ENCODE measurements around the gene FAF1. TPM values are rescaled to one million over a fixed set of nuclear protein-coding genes. Genes with fewer than 3 reads are reported as not detected.
A peak's percentile ranks its signal among the peaks of the same experiment; 100 is the strongest.

FAF1 gene
- total and polyA plus RNA-seq, 9 of the 15 experiments (the other 6 are each of a cell fraction or from before 2014, with no cell fraction given): 48.7 to 225 (median 118) TPM

GRCh38 chr1:50667710-50668356 is 292.2 kb downstream of the FAF1 start:
- ATAC-seq: no peak
- ChIA-PET POLR2A (interaction anchor here (0.6 to 1.2 kb wide), 3 partner anchors 59 to 677 kb away, joined by 3 to 4 read pairs (median 3); no protein-coding TSS in a partner anchor), CTCF (ENCODE audit: low intra/inter-chr PET ratio) (no interaction called here)
- Histone ChIP-seq H3K4me1 (replicated peaks in 1 of 2; ENCODE audit: control insufficient read depth in 2 of 2, insufficient read depth in 2 of 2, low read length in 2 of 2) (no peaks in the 10 kb centered on the region), H3K9me3 (replicated peaks; ENCODE audit: control insufficient read depth, insufficient read depth, low read depth, low read length) (no peaks in the 10 kb centered on the region), H3K4me2 (ENCODE audit: insufficient read depth, low read length) (no peak overlapping the region), H3K27ac (ENCODE audit: extremely low read depth, low read depth, low read length) (no peak overlapping the region), H2AFZ (ENCODE audit: low read depth, low read length) (no peak overlapping the region), H3K36me3 (ENCODE audit: control insufficient read depth, insufficient read depth, low read length) (peaks cover 8% of the 10 kb centered on the region; the same call in 1 of the 3 replicates), H3K4me3 (no peak overlapping the region), H3K27me3 (ENCODE audit: control insufficient read depth in 2 of 2, insufficient read depth in 2 of 2, low read length in 2 of 2) (no peaks in the 10 kb centered on the region), H3K9ac (ENCODE audit: insufficient read depth in 1 of 2, low read depth in 2 of 2, low read length in 2 of 2) (no peak overlapping the region), H3K79me2 (ENCODE audit: control insufficient read depth, insufficient read depth, low read length) (peaks cover 2% of the 10 kb centered on the region; the same call in 1 of the 3 replicates), H4K20me1 (replicated peaks; ENCODE audit: control insufficient read depth, insufficient read depth, low read length) (no peaks in the 10 kb centered on the region), H3K9me1 (ENCODE audit: control insufficient read depth, insufficient read depth, low read length) (no peaks in the 10 kb centered on the region)
- DNase-seq (ENCODE audit: extremely low read depth in 1 of 4, low spot score in 3 of 4): no peak
- WGBS (ENCODE audit: insufficient coverage, low coverage, missing lambda C conversion rate): 84% methylated on average over 4 of the region's 4 CpGs
- in situ Hi-C loops (cut with MboI): no loop called here
- no peak for FAIRE-seq
- no TSS peak for BruUV-seq (replicated peaks)
- intact Hi-C loops (cut with micrococcal nuclease): no loop called here
- no peak for TF ChIP-seq MTF1 (CRISPR knock-in tag; IDR thresholded peaks at IDR 0.05; ENCODE audit: borderline replicate concordance)
- peak; percentile 42; the same call in 1 of the 2 replicates for TF ChIP-seq ZNF316 (IDR thresholded peaks at IDR 0.05)
- TF ChIP-seq ETV5 (CRISPR knock-in tag; IDR thresholded peaks at IDR 0.05; ENCODE audit: low read depth): no peak
- no peak for TF ChIP-seq CBX2 (IDR thresholded peaks at IDR 0.05; ENCODE audit: insufficient read depth, low read length, poor library complexity, severe bottlenecking)
- TF ChIP-seq ZNF407 (IDR thresholded peaks at IDR 0.05; ENCODE audit: low read depth): no peak
- no peak for TF ChIP-seq YY1 (IDR thresholded peaks at IDR 0.05; ENCODE audit: borderline replicate concordance in 1 of 3, control insufficient read depth in 1 of 3, extremely low read depth in 1 of 3, insufficient read depth in 3 of 3, insufficient read length in 1 of 3, insufficient replicate concordance in 2 of 3, low read depth in 1 of 3, low read length in 2 of 3)
- TF ChIP-seq ZBTB1 (CRISPR knock-in tag; IDR thresholded peaks at IDR 0.05; ENCODE audit: borderline replicate concordance, low read depth): no peak
- no peak for TF ChIP-seq ZNF232 (CRISPR knock-in tag; IDR thresholded peaks at IDR 0.05)

Data from K562 (cell line).